T-helper 2 cell treated with Interferon-gamma antibody and Interleukin-4, amounts not matched to agents 100 ng/mL and 5 ng/mL, for 36 hours (primary cell): Measurements from ENCODE around the gene MAB21L4. TPM values are rescaled to one million over a fixed set of nuclear protein-coding genes. Genes with fewer than 3 reads are reported as not detected.

Experiments
- intact Hi-C: fragments of 100-400 bp; cut with micrococcal nuclease; formaldehyde crosslinking; loops from one replicate; pipeline ENCODE4 v1.15.1; 2023
- total RNA-seq: library from RNA; stranded (reverse); gene quantifications from 2 replicates; pipeline ENCODE4 v1.2.3, GENCODE V29; 2022

MAB21L4 gene
- total RNA-seq, 1 donor from 2014 or later, result not detected

DNA sequence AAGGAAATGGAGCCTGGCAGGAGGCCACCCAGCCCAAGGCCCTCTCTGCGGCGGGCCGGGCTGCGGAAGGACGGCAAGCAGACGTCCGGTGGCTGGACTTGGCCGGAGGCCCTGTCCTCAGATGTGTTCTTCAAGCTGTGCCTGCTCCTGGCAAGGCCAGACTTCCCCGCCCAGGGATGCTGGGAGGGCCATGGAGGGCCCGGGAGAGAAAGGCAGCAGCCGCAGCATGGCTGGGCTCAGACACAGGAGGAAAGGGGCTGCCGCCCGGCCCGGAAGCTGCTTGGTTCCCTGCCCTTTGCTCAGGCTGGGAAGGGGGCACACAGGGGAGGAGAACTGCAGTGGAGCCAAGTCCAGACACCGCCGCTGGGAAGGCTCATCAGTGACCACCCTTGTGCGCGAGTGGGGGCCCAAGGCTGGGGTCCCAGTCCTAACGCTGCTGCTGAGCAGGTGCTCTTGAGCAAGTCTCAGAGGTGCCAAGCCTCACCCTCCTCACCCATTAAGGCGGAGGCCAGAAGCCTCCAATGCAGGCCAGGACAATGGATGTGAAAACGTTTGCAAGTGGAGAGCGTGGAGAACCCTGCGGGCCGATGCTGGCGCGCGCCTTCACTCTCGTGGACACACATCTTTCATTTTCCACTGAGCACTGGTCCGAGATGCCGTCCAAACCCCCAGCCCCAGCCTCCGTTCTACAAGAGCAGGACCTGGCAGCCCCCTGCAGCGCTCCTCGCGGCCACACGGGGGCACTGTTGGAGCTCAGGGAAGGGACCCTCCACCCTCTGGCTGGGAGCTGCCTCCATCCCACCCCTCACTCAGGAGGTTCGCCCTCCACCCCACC lies 18.1 kb upstream of the MAB21L4 start:
- intact Hi-C loops, result no loop called here

DNA sequence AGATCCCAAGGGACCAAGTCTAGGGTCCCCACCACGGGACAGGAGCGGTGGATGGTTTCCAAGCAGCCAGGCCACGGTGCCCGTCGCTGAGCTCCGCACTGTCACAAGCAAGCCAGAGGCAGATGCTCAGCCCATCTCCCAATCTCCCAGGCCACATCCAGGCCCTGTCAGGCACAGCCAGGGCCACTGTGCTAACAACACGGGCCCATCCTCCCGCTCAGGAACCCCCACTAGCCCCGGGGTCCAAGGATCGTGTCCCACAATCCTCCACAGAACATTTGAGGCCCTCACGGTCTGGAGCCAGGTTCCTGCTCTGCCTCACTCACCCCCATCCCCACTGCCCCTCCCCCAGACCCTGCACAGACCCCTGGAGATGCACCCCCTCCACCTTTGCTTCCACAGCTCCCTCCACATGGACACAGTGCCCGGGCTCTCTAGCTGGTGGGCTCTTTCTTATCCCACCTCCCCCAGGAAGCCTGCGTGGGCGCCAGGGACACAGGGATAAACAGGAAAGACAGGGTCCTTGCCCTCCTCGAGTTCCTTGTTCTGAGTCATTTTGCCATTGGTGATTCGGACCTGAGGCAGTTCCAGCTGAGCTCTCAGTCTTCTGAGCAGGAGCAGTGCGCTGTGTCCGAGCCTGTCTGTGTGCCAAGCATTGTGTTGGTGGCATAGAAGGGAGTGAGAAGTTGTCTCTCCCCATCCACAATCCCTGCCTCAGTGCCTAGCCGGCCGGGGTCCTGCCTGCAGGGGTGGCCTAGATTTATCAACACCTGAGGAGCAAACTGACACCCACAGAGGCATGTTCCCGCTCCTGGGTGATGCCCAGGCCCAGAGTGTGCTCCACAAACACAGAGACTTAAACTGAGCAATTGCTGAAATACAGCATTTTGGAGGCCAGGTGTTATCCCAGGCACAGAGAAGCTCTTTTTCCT lies 17.2 kb upstream of the MAB21L4 start:
- intact Hi-C loops, result no loop called here

DNA sequence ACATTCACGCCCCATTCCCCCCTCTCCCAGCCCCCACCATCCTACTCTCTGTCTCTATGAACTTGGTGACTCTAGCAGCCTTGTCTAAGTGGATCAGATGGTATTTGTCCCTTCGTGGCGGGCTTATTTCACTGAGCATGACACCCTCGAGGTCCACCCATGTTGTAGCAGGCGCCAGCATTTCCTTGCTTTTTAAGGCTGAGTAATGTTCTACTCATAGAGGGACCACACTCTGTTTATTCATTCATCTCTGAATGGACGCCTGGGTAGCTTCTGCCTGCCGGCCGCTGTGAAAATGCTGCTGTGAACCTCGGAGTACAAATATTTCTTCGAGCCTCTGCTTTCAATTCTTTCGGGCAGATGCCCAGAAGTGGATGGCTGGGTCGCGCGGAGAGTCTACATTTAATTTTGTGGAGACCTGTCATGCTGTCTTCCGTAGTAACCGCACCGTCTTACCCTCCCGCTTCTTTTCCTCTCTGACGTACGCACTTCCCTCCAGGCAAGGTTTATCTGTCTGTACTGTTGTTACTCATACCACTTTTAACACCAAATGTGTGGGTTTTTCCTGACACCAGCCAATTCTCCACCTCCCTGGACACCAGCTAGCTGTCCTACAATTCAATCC lies 15.8 kb upstream of the MAB21L4 start:
- intact Hi-C loops, result no loop called here

DNA sequence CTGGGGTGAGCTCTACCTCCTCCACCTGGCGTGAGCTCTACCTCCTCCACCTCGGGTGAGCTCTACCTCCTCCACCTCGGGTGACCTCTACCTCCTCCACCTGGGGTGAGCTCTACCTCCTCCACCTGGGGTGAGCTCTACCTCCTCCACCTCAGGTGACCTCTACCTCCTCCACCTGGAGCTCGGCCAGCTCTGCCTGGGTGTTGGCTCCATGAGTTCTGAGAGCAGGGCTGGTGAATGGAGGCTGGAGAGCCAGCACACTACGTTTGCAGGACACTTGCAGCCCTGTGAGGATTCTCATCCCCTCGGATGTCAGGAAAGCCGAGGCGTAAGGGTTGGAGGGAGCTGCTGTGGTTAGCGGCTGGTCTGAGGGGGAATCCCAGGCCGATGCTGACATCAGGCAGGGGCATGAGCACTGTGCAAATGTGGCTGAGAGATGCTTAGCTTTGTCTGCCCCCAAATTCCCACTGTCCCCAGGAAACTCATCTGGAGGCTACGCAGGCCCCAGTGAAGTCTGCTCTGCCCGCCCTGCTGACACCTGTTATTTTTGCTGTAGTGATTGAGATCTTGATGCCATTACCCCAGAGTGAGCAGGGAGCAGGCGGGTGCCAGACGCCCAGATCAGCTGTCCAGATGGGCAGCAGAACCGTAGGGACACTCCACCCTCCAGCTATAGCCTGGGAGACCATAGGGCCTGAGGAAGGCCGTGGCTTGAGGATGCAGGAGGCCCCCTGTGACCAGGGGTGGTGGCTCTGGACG lies 13.4 kb upstream of the MAB21L4 start:
- intact Hi-C loops, result no loop called here

DNA sequence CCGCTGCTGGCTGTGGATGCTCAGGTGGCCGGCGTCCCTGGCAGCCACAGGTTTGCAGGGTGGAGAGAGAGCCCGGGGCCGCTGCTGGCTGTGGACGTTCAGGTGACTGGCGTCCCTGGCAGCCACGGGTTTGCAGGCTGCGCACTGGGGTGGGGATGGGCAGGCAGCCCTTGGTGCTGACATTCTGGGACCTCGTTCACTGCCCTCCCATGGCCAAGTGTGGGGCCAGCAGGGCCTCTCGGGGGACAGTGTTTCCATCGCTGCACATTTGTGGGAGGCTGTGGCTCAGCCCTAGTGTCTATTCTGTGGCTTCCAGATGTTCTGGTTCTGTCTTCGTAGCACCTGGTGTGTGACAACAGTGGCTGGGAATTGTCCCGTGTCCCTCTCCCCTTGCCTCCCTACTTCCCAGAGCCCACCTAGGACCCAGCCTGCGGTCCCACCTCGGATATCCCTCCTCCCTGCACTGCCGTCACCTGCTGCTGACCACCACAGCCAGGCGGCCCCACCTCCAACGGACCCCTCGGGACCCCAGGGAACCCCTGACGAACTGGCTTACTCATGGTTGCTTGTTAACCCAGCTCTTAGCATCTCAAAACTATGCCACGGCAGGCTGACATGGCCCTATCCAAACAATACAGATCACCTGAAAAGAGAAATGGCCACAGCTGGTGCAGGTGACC lies 11.1 kb upstream of the MAB21L4 start:
- intact Hi-C loops, result no loop called here

DNA sequence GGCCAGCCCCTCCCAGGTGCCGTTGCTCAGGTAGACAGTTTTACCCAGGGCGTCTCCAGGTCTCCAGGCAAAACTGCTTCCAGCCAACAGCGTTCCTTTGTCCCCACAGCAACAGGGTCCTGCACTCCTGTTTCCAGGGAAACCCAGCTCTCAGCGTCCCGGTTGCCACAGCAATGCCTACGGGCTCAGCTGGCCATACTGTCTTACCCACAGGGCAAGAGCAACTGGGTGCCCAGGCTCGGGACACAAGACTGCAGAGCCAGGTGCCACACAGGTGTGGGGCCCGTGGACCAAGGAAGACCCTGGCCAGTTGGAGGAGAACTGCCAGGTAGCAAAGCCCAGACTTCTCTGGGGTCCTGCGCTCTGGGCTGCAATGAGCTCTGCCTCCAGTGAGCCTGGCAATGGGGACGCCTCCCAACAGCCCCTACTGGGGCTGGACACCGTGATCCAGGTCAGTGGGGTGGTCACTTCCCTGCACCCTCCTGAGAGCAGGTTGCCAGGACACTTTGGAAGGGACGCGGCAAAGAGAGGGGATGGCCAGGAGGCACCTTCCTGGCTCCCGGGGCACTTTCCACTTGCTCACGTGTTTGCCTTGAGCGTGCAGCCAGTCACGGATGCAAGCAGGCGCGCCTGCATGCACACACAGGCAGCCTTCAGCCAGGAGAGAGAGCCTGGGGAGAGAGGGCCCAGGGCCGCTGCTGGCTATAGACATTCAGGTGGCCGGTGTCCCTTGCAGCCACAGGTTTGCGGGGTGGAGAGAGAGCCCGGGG lies 10.4 kb upstream of the MAB21L4 start, which contains the start of gene CROCC2:
Gene CROCC2 (plus strand): TSS at position 196 of the 770 bp plus-strand sequence. CDS start 178 bp downstream, at position 374.
- intact Hi-C loops, result no loop called here

DNA sequence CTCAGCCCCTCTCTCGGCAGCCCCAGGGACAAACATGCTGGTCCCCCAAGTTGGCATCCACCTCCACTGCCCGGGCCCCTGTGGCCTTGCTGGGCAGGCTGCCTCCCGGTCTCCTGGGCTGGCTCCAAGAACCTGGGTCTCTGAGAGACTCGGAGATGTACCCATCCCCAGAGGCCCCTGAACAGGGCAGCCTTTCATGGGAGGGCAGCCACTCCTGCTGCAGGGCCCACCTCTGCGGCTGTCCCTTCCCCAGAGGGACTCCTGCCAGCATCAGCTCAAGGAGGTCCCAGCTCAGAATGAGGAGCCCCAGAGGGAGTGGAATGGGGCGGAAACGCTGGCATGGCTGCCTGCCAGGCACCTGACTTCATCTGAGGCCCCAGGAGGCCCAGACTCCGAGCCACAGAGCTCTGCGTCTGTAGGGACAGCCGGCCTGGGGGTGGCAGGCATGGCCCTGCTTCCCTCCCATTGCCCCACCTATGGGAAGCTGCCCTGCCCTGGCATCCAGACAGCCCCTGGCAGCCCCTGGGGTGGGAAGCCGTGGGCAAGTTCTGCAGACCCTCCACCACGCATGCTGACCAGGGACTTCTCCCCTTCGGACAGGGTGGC lies 9.3 kb upstream of the MAB21L4 start:
- intact Hi-C loops, result no loop called here

DNA sequence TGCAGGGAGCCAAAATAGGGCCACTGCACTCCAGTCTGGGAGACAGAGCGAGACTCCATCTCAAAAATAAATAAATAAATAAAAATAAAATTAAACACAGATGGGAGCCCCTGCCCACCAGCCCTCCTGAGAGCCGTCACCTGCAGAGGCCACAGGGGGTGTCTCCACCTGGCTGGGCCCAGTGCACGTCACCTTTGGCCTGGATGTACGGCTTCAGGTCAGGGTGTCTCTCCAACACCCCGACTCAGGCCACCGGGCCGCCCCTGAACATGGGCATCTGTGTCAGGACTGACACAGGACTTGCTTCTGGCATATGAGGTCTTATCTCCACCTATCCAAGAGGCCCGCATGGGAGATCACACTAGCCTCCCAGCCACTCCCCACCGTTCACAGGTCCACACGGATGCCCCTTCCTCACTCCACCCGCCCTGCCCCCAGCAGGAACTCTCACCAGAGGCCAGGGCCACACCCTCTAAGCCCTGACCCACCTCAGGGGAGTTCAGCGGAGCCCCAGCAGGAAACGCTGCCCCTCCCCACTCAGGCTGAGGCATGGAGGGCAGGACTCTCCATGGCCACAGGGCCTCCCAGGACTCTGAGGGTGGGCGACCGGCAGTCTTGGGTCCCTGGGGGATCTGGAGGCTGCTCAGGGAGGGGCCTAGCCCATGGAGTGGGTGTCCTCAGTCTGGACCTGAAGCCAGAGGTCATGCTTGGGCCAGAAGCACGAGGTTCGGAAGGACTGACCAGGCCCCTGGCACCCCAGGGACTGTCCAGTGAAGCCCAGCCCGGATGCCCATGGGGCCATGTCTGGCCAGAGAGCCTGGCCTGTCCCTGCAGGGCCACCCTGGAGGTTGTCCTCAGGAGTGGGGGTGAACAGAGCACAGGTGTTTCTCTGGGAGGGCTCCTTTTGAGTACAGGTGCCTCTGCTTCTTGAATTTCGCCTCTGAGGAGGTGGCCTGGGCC lies 8.5 kb upstream of the MAB21L4 start:
- intact Hi-C loops, result no loop called here

DNA sequence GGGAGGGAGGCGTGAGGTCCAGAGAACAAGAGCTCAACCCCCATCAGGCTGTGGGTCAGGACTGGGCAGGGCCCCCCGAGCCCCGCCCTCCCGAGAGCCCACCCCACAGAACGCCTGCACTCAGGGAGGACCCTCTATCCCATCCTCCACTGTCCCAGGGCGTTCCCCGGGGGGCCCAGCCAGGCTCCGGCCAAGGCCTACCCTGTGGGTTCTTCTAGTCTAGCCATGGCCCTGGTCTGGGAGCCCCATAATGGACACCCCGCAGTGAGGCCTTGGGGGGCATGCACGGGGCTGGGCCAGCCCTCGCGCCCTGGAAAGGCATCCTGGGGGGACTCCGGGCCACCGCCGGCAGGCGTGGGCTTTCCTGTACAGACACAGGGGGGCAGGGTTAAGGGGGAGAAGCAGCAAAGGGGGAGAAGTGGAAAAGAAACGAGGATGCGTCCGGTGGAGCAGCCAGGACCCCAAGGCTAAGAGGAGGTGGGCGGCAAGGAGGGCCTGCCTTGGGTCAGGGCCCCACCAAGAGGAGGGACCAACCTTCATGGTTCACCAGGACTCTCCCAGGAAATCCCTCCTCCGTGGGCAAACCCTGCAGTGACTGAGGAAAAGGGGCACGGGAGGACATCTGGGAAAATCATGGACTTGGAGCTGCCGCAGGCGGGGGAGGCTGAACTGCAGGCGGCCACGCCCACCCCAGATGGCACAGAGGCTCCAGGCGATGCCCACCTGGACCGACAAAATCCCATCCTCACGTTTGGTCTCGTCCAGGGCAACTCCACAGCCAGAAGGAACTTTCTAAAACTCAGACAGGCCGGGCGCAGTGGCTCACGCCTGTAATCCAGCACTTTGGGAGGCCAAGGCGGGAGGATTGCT lies 7.5 kb upstream of the MAB21L4 start:
- intact Hi-C loops, result no loop called here

DNA sequence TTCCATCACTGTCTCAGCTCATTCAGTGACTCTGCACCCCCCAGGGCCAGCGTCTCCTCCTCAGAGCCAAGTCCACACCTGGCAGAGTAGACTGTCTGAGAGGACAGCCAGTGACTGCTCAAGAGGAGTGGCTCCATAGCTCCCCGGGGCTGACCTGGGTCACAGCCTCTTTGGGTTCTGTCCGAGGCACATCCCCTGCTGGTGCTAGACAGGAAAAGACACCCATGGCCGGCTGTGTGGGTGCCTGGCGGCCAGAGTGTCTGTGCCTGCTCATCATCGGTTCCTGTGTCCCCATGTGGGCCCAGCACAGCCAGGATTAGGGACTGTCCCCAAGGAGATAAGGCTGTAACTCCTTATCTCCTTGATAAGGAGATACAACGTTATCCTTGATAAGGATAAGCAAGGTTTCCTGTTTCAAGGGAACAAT lies 6.7 kb upstream of the MAB21L4 start:
- intact Hi-C loops, result no loop called here

DNA sequence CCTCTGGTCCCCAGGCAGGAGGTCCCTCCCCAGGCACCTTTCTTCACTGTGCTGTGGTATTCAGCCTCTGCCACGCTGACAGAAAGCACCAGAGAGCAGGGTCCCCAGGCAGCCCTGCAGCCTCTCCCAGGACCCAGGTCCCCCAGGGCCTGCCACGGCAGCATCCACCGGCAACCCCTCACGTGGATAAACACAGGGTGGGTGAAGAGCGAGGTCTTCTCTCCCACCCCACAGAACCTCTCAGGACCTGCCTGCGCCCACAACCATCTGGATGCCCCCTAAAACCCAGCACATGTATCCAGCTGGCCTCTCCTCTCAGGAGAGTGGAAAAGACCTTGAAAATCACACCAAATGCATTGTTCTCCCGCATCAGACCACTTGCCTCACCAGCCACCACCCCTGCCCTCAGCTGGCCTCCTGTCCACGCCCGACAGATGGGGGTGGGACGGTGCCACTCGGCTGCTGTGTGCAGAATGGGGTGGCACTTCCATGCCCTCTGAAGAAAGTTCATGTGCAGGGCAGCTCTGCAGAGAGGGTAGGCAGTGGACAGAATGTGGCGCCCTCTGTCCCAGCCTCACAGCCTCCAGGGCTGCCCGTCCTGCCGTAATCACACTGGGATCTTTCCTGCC lies 6.1 kb upstream of the MAB21L4 start:
- intact Hi-C loops, result no loop called here

DNA sequence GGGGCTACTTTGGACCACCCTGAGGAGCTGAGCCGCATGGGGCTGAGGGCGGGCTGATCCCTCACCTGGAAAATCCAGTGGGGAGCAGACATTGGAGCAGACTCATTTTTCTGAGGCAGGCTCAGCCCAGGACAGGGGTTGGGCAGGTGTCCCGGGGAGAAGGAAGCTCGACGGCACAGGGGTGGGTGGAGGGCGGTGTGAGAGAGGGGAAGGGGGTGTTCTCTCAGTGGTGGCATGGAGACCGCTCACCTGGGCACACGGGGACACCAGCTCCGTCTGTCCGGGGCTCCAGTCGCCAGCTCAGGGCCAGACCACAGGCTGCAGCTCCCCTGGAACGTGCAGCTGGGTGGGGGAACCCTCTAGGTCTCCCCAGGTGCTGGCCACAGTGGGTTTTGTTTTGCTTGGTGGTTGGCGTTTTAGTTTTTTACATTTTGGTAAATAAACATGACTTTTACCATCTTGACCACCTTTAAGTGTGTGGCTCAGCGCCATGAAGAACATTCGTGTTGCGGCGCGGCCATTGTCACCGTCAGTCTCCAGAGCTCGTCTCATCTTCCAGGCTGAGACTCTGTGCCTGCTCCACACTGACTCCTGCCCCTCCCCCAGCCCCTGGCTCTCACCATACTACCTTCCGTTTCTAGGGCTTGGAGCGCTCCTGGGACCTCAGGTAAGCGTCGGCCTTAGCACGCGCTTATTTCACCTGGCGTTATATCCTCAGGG lies 4.3 kb upstream of the MAB21L4 start:
- intact Hi-C loops, result no loop called here

DNA sequence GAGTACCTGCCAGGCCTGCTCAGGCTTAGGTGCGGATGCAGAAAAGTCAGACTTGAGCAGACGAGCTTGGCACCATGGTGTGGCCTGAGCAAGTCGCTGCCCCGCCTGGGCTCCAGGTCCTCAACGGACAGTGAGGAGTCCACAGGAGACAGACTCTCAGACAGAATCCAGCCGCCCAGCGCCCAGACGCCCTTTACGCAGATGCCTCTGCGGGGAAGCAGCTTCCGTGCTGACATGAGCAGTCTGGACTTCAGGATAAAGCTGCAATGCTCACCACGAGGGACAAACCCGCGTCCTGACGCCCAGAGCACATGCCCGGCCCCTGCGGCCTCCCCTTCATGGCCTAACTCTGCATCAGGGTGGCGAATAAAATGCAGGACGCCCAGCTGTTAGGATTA lies 3.5 kb upstream of the MAB21L4 start:
- intact Hi-C loops, result no loop called here

DNA sequence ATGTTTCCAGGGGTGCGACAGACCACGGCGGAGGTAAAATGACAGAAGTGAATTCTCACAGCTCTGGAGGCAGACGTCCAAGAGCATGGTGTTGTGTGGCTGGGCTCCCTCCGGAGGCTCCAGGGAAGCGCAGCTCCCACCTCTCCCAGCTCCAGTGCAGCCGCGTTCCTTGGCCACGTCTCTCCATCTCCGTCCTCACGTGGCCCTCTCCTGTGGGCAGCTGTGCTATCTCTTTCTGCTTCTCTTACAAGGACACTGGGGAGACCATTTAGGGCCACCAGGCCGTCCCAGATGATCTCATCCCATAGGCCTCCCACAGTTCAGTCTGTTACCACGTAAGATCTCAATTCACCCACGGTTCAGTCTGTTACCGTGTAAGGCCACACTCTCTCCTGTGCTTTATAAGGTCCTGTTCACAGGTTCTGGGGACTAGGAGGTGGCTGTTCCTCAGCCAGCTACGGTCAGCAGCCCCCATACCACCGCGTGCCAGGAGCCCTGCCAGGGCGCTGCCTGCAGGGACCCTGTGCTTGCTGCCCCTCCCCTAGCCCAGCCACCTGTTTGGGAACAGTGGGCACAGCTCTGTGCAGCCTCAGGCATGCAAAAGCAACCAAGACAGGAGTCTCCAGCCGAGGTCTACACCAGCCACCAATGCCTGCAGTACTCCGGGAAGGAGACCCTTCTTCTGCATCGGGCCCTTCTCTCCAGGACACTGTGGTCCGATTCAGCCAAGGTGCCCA lies 2.9 kb upstream of the MAB21L4 start:
- intact Hi-C loops, result no loop called here

DNA sequence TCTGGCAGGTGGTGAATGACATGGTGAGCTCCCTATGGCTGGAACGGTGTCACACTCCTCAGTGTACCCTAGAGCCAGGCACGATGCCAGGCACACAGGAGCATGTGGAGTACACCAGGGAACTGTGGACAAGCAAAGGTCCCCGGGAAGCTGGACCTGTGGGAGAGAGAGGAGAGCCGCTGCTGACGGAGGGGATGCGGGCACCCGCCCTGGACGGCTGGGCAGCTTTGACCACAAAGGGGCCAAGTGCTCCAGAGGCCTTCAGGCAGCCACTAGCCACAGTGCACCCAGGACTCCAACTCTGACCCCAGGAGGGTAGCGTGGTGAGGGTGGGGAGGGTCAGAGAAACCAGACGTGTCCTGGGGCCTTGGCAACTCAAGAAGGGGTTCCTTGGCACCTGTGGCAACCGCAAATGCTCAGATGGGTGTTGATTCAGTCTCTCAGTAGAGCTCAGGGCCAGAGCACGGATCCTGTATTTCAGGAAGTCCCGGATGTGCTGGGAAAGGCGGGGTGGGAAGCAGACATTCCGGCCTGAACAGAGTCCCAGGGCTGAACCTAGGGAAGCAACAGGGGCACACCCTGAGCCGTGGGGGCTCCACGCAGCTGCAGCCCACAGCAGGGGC lies 2.3 kb upstream of the MAB21L4 start:
- intact Hi-C loops, result no loop called here
